ENCODE data around the gene DOK6.
"Not testable (repeated sequence)": the region's sequence is repeated elsewhere in the genome, so short reads cannot be mapped to it uniquely, and the experiment has no call there.

- TF ChIP-seq, protein P1, sequence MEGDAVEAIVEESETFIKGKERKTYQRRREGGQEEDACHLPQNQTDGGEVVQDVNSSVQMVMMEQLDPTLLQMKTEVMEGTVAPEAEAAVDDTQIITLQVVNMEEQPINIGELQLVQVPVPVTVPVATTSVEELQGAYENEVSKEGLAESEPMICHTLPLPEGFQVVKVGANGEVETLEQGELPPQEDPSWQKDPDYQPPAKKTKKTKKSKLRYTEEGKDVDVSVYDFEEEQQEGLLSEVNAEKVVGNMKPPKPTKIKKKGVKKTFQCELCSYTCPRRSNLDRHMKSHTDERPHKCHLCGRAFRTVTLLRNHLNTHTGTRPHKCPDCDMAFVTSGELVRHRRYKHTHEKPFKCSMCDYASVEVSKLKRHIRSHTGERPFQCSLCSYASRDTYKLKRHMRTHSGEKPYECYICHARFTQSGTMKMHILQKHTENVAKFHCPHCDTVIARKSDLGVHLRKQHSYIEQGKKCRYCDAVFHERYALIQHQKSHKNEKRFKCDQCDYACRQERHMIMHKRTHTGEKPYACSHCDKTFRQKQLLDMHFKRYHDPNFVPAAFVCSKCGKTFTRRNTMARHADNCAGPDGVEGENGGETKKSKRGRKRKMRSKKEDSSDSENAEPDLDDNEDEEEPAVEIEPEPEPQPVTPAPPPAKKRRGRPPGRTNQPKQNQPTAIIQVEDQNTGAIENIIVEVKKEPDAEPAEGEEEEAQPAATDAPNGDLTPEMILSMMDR (IDR thresholded peaks at IDR 0.05): not testable (repeated sequence)
- not testable (repeated sequence) for TF ChIP-seq POLR2A (IDR thresholded peaks at IDR 0.05)
These were observed 434.3 kb downstream of the DOK6 start for GRCh38 chr18:69834980-69835379.
